Measurements from ENCODE around the gene ALS2. TPM values are rescaled to one million over a fixed set of nuclear protein-coding genes. Genes with fewer than 3 reads are reported as not detected.

Gene ALS2
- total RNA-seq, 3 donors from 2014 or later: 19.7 to 28.4 (median 19.7) TPM

- intact Hi-C loops (cut with DNase I; ENCODE audit: low total_unique reads): no loop called here
- H3K4me3 ChIP-seq: no peak overlapping the region
- TF ChIP-seq, protein P1, sequence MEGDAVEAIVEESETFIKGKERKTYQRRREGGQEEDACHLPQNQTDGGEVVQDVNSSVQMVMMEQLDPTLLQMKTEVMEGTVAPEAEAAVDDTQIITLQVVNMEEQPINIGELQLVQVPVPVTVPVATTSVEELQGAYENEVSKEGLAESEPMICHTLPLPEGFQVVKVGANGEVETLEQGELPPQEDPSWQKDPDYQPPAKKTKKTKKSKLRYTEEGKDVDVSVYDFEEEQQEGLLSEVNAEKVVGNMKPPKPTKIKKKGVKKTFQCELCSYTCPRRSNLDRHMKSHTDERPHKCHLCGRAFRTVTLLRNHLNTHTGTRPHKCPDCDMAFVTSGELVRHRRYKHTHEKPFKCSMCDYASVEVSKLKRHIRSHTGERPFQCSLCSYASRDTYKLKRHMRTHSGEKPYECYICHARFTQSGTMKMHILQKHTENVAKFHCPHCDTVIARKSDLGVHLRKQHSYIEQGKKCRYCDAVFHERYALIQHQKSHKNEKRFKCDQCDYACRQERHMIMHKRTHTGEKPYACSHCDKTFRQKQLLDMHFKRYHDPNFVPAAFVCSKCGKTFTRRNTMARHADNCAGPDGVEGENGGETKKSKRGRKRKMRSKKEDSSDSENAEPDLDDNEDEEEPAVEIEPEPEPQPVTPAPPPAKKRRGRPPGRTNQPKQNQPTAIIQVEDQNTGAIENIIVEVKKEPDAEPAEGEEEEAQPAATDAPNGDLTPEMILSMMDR (IDR thresholded peaks at IDR 0.05): no peak
- TF ChIP-seq POLR2A (IDR thresholded peaks at IDR 0.05) (no peak), POLR2AphosphoS5 (IDR thresholded peaks at IDR 0.05) (no peak)
Observed at GRCh38 chr2:201660293-201660895, 120.3 kb downstream of the ALS2 start.

GRCh38 chr2:201656740-201657139, 124.0 kb downstream of the ALS2 start:
- TF ChIP-seq, protein P1 (IDR thresholded peaks at IDR 0.05): no peak
- no peak for TF ChIP-seq POLR2AphosphoS5 (IDR thresholded peaks at IDR 0.05)
- Histone ChIP-seq H3K9me3 (no peaks in the 10 kb centered on the region), H3K4me1 (no peaks in the 10 kb centered on the region), H3K36me3 (no peaks in the 10 kb centered on the region), H3K27me3 (no peaks in the 10 kb centered on the region), H3K27ac (no peak overlapping the region), H3K4me3 (no peak overlapping the region)
- DNase-seq (ENCODE audit: low spot score in 2 of 2): no peak
- intact Hi-C loops (cut with DNase I; ENCODE audit: low total_unique reads): no loop called here

More at GRCh38 chr2:201660293-201660895, 120.3 kb downstream of the ALS2 start:
- Histone ChIP-seq H3K36me3 (no peaks in the 10 kb centered on the region), H3K4me1 (no peaks in the 10 kb centered on the region), H3K27me3 (no peaks in the 10 kb centered on the region), H3K9me3 (no peaks in the 10 kb centered on the region), H3K27ac (no peak overlapping the region)
- DNase-seq (ENCODE audit: low spot score in 2 of 2): no peak

DNA sequence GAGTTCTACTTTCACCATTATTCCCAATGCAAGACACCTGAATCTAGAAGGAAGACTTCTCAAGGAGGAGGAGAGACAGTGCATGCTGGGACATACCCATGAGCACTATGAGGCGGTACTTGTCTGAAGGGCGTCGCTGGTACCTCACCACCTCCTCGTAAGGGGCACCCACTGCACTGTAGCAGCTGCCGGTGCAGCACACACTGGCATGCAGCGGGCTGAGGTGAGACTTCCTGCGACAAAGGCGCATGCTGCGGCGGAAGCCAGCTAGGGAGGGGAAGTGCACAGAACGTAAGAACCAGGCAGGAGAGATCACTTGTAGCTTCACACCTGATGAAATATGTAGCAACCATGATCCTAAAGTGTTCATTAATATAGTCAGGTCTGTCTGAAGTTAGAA, 124.6 kb downstream of the ALS2 start:
- no peaks in the 10 kb centered on the region for H3K36me3 ChIP-seq
- no peak for DNase-seq (ENCODE audit: low spot score in 2 of 2)
- intact Hi-C loops (cut with DNase I; ENCODE audit: low total_unique reads): no loop called here
- H3K27me3 ChIP-seq: no peaks in the 10 kb centered on the region
- no peaks in the 10 kb centered on the region for H3K4me1 ChIP-seq
- H3K9me3 ChIP-seq: no peaks in the 10 kb centered on the region
- no peak overlapping the region for H3K4me3 ChIP-seq
- no peak overlapping the region for H3K27ac ChIP-seq
- TF ChIP-seq, protein P1 (IDR thresholded peaks at IDR 0.05): no peak
- no peak for TF ChIP-seq POLR2A (IDR thresholded peaks at IDR 0.05)
- TF ChIP-seq POLR2AphosphoS5 (IDR thresholded peaks at IDR 0.05): no peak

- intact Hi-C loops (cut with DNase I; ENCODE audit: low total_unique reads): no loop called here
- H3K9me3 ChIP-seq: no peaks in the 10 kb centered on the region
- H3K4me1 ChIP-seq: no peaks in the 10 kb centered on the region
- DNase-seq (ENCODE audit: low spot score in 2 of 2): no peak
- TF ChIP-seq POLR2A (IDR thresholded peaks at IDR 0.05): no peak
- TF ChIP-seq POLR2AphosphoS5 (IDR thresholded peaks at IDR 0.05): no peak
- TF ChIP-seq, protein P1 (IDR thresholded peaks at IDR 0.05): no peak
- no peaks in the 10 kb centered on the region for H3K36me3 ChIP-seq
- H3K27me3 ChIP-seq: no peaks in the 10 kb centered on the region
- no peak overlapping the region for H3K27ac ChIP-seq
- H3K4me3 ChIP-seq: no peak overlapping the region
Observed at GRCh38 chr2:201654616-201655384, 125.9 kb downstream of the ALS2 start.

DNA sequence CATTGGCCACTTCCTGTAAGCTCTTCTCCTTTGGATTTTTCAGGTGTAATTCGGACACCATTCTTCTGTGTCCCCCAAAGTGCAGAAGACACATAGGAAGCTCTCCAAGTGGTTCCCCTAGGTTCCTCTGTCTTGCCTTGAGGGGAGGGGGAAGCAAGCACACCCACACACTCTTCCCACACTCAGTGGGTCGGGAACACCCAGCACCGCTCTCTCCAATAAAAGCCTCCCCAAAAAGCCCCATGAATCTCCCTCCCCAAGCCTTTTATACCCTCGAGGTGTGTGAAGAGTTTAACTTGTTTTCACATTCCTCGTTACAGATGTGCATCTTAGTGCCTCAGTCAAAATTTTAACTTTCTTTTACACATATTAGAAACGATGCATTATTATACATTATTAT, 127.5 kb downstream of the ALS2 start:
- H3K36me3 ChIP-seq: no peaks in the 10 kb centered on the region
- H3K9me3 ChIP-seq: no peaks in the 10 kb centered on the region
- TF ChIP-seq, protein P1 (IDR thresholded peaks at IDR 0.05): no peak
- TF ChIP-seq POLR2AphosphoS5 (IDR thresholded peaks at IDR 0.05) (no peak), POLR2A (IDR thresholded peaks at IDR 0.05) (no peak)
- intact Hi-C loops (cut with DNase I; ENCODE audit: low total_unique reads): no loop called here
- no peaks in the 10 kb centered on the region for H3K4me1 ChIP-seq
- H3K27me3 ChIP-seq: no peaks in the 10 kb centered on the region
- DNase-seq (ENCODE audit: low spot score in 2 of 2): no peak
- H3K27ac ChIP-seq: peak overlapping the region in 1 of 2 donors; percentile 35
- H3K4me3 ChIP-seq: no peak overlapping the region

Data from breast epithelium (tissue), 4 donors.